Prostate gland (tissue), 2 donors: ENCODE measurements around the gene SEPTIN8. TPM values are rescaled to one million over a fixed set of nuclear protein-coding genes. Genes with fewer than 3 reads are reported as not detected.

Experiments used
- DNase-seq: peaks from one replicate; pipeline ENCODE4 v3.0.0-alpha.2; 2019; ENCODE audit warnings: low spot score
- H3K27ac ChIP-seq, 2 donors: fragments of 200-600 bp; sonication (generic); 2 replicates each; pipeline ENCODE4 v1.5.1; 2017 to 2019
- H3K27me3 ChIP-seq: fragments of 200-600 bp; sonication (generic); replicated peaks from 2 replicates; pipeline ENCODE4 v1.5.1; 2019; ENCODE audit not compliant: insufficient read depth
- H3K36me3 ChIP-seq, 2 donors: fragments of 200-600 bp; sonication (generic); 1 replicate in 1 of 2; 2 replicates in 1 of 2; pipeline versions ENCODE4 v1.5.1 to v1.8.1; 2017 to 2019
- H3K4me1 ChIP-seq: fragments of 200-600 bp; sonication (generic); replicated peaks from 2 replicates; pipeline ENCODE4 v1.5.1; 2019
- H3K4me3 ChIP-seq, 2 donors: fragments of 200-600 bp; sonication (generic); 2 replicates each; pipeline ENCODE4 v1.5.1; 2017 to 2019
- H3K9me3 ChIP-seq: fragments of 200-600 bp; sonication (generic); 2 replicates; pipeline ENCODE4 v1.5.1; 2017
- CTCF ChIP-seq, 4 experiments: fragments of 200-600 bp in 2 of 4; fragments of 450-650 bp in 2 of 4; sonication (generic) in 2 of 4; IDR thresholded peaks; 1 replicate in 3 of 4; 2 replicates in 1 of 4; pipeline ENCODE4 v1.5.1; 2016 to 2019; ENCODE audit warnings: antibody characterized with exemption in 4 of 4, mild to moderate bottlenecking in 2 of 4, moderate library complexity in 2 of 4
- POLR2A ChIP-seq: fragments of 450-650 bp; IDR thresholded peaks from one replicate; pipeline ENCODE4 v1.6.1; 2016; ENCODE audit warnings: antibody characterized with exemption, mild to moderate bottlenecking
- POLR2AphosphoS5 ChIP-seq: sonication (generic); formaldehyde crosslinking; IDR thresholded peaks from one replicate; pipeline ENCODE4 v1.6.1; 2017; ENCODE audit warnings: antibody characterized with exemption
- WGBS: methylation state at CpG from one replicate; pipeline ENCODE4 v1.1.5; 2018; 5-methylcytosine and 5-hydroxymethylcytosine counted together
- intact Hi-C: fragments of 100-400 bp; cut with DNase I; formaldehyde crosslinking; loops from one replicate; pipeline ENCODE4 v1.14.2; 2022
- total RNA-seq, 2 donors: library from RNA; depleted of rRNA; stranded (reverse); fragments of >200 nt; gene quantifications; one replicate each; pipeline ENCODE4 v1.1.0, GENCODE V29; 2016

Gene SEPTIN8
- total RNA-seq, 2 donors from 2014 or later, result 27.7 to 38.5 TPM

- Histone ChIP-seq H3K4me1 (no peaks in the 10 kb centered on the region), H3K9me3 (no peaks in the 10 kb centered on the region), H3K27me3 (no peaks in the 10 kb centered on the region), H3K36me3 (no peaks in the 10 kb centered on the region), H3K27ac (no peak overlapping the region), H3K4me3 (no peak overlapping the region)
- TF ChIP-seq POLR2A (no peak), CTCF (IDR thresholded peaks at IDR 0.05) (no peak), POLR2AphosphoS5 (no peak)
- peak; percentile 38 for DNase-seq
- WGBS, result 71% methylated on average over 13 of the region's 13 CpGs
- intact Hi-C loops, result no loop called here
Measured at GRCh38 chr5:132759114-132760048, 17.7 kb downstream of the SEPTIN8 start.

- no peaks in the 10 kb centered on the region for H3K36me3 ChIP-seq
- H3K9me3 ChIP-seq, result no peaks in the 10 kb centered on the region
- H3K4me1 ChIP-seq, result no peaks in the 10 kb centered on the region
- no peak overlapping the region for H3K27ac ChIP-seq
- H3K4me3 ChIP-seq, result no peak overlapping the region
- DNase-seq, result no peak
- TF ChIP-seq POLR2AphosphoS5, result no peak
- TF ChIP-seq POLR2A, result no peak
- no peak for TF ChIP-seq CTCF (IDR thresholded peaks at IDR 0.05)
- intact Hi-C loops, result no loop called here
- no peaks in the 10 kb centered on the region for H3K27me3 ChIP-seq
- 75% methylated on average over 13 of the region's 13 CpGs for WGBS
Measured at GRCh38 chr5:132758451-132758850, 18.6 kb downstream of the SEPTIN8 start.

GRCh38 chr5:132756542-132756941 is 20.5 kb downstream of the SEPTIN8 start:
- Histone ChIP-seq H3K27me3 (no peaks in the 10 kb centered on the region), H3K4me1 (no peaks in the 10 kb centered on the region), H3K9me3 (no peaks in the 10 kb centered on the region), H3K36me3 (no peaks in the 10 kb centered on the region), H3K4me3 (no peak overlapping the region), H3K27ac (no peak overlapping the region)
- WGBS, result 88% methylated on average over 5 of the region's 5 CpGs
- intact Hi-C loops, result no loop called here
- no peak for DNase-seq
- TF ChIP-seq CTCF (IDR thresholded peaks at IDR 0.05), result no peak
- TF ChIP-seq POLR2A, result no peak
- TF ChIP-seq POLR2AphosphoS5, result no peak

- H3K4me3 ChIP-seq, result no peak overlapping the region
- intact Hi-C loops, result no loop called here
- no peaks in the 10 kb centered on the region for H3K27me3 ChIP-seq
- no peaks in the 10 kb centered on the region for H3K4me1 ChIP-seq
- H3K9me3 ChIP-seq, result no peaks in the 10 kb centered on the region
- H3K36me3 ChIP-seq, result no peaks in the 10 kb centered on the region
- no peak overlapping the region for H3K27ac ChIP-seq
- TF ChIP-seq CTCF (IDR thresholded peaks at IDR 0.05) (no peak), POLR2A (no peak), POLR2AphosphoS5 (no peak)
- DNase-seq, result no peak
Measured at GRCh38 chr5:132754947-132755346, 22.1 kb downstream of the SEPTIN8 start.

- TF ChIP-seq POLR2AphosphoS5, result no peak
- TF ChIP-seq POLR2A, result no peak
- TF ChIP-seq CTCF (IDR thresholded peaks at IDR 0.05), result no peak
- no peaks in the 10 kb centered on the region for H3K27me3 ChIP-seq
Measured at GRCh38 chr5:132754111-132754510, 22.9 kb downstream of the SEPTIN8 start.

More at GRCh38 chr5:132754111-132754510, 22.9 kb downstream of the SEPTIN8 start:
- H3K27ac ChIP-seq, result no peak overlapping the region
- no peaks in the 10 kb centered on the region for H3K36me3 ChIP-seq
- H3K4me3 ChIP-seq, result no peak overlapping the region
- intact Hi-C loops, result no loop called here
- 94% methylated on average over 4 of the region's 4 CpGs for WGBS
- H3K9me3 ChIP-seq, result no peaks in the 10 kb centered on the region
- no peaks in the 10 kb centered on the region for H3K4me1 ChIP-seq
- no peak for DNase-seq
